Keratinocyte (primary cell): ENCODE results near the gene STARD3. TPM values are rescaled to one million over a fixed set of nuclear protein-coding genes. Genes with fewer than 3 reads are reported as not detected.
A peak's percentile ranks its signal among the peaks of the same experiment; 100 is the strongest.

Source experiments
- DNase-seq: peaks from one replicate; pipeline ENCODE4 v3.0.0-alpha.2; 2011; ENCODE audit warnings: low read depth, missing footprints, low spot score
- FAIRE-seq: peaks from 2 replicates; lab custom pipeline; 2011; peaks lifted over from hg19 to GRCh38; lab: Jason Lieb, UNC
- H2AFZ ChIP-seq: 2 replicates; pipeline ENCODE4 v1.6.0; 2012; ENCODE audit warnings: low read length, control low read depth, inconsistent platforms; ENCODE audit not compliant: control insufficient read depth
- H3K27ac ChIP-seq: 2 replicates; pipeline ENCODE4 v1.5.1; 2011; ENCODE audit warnings: low read length; ENCODE audit not compliant: control insufficient read depth, insufficient read depth
- H3K27me3 ChIP-seq: 3 replicates; pipeline ENCODE4 v1.6.0; 2011; ENCODE audit warnings: low read length; ENCODE audit not compliant: control insufficient read depth, insufficient read depth; ENCODE audit errors: extremely low read depth
- H3K36me3 ChIP-seq, 2 experiments: 2 replicates in 1 of 2; 3 replicates in 1 of 2; pipeline ENCODE4 v1.5.1; 2011; ENCODE audit warnings: low read length in 2 of 2, mild to moderate bottlenecking in 1 of 2; ENCODE audit not compliant: control insufficient read depth in 2 of 2, insufficient read depth in 2 of 2; ENCODE audit errors: extremely low read depth in 1 of 2
- H3K4me1 ChIP-seq: 3 replicates; pipeline ENCODE4 v1.5.1; 2011; ENCODE audit warnings: low read length; ENCODE audit not compliant: control insufficient read depth, insufficient read depth; ENCODE audit errors: extremely low read depth
- H3K4me2 ChIP-seq: 3 replicates; pipeline ENCODE4 v1.6.0; 2011; ENCODE audit warnings: low read depth, low read length; ENCODE audit not compliant: control insufficient read depth, insufficient read depth; ENCODE audit errors: extremely low read depth
- H3K4me3 ChIP-seq, 3 experiments: fragments of 200-600 bp in 1 of 3; sonication (generic) in 1 of 3; 2 replicates in 2 of 3; 3 replicates in 1 of 3; pipeline ENCODE4 v1.5.1; 2011 to 2016; ENCODE audit warnings: low read length in 3 of 3, mild to moderate bottlenecking in 3 of 3, control low read depth in 2 of 3, inconsistent platforms in 1 of 3, low read depth in 1 of 3, mixed read lengths in 1 of 3, mixed run types in 1 of 3, moderate library complexity in 1 of 3; ENCODE audit not compliant: control insufficient read depth in 2 of 3, insufficient read depth in 2 of 3; ENCODE audit errors: extremely low read depth in 1 of 3
- H3K79me2 ChIP-seq: 2 replicates; pipeline ENCODE4 v1.6.0; 2012; ENCODE audit warnings: low read length; ENCODE audit not compliant: control insufficient read depth, insufficient read depth
- H3K9ac ChIP-seq: 3 replicates; pipeline ENCODE4 v1.6.0; 2011; ENCODE audit warnings: low read length; ENCODE audit not compliant: control insufficient read depth, insufficient read depth; ENCODE audit errors: extremely low read depth
- H3K9me1 ChIP-seq: 3 replicates; pipeline ENCODE4 v1.6.0; 2011; ENCODE audit warnings: low read length; ENCODE audit not compliant: control insufficient read depth, insufficient read depth; ENCODE audit errors: extremely low read depth
- H3K9me3 ChIP-seq: 2 replicates; pipeline ENCODE4 v1.5.1; 2012; ENCODE audit warnings: low read depth, low read length; ENCODE audit not compliant: control insufficient read depth
- H4K20me1 ChIP-seq: 3 replicates; pipeline ENCODE4 v1.6.0; 2011; ENCODE audit warnings: low read length; ENCODE audit not compliant: control insufficient read depth, insufficient read depth; ENCODE audit errors: extremely low read depth
- EZH2 ChIP-seq: IDR thresholded peaks from one replicate; pipeline ENCODE4 v1.6.1; 2012; ENCODE audit warnings: inconsistent platforms, mild to moderate bottlenecking, low read length, moderate library complexity
- dilution Hi-C: fragments of 300-500 bp; cut with MboI; formaldehyde crosslinking; loops from one replicate; pipeline ENCODE4 v1.7.0; 2020; ENCODE audit warnings: low sequenced_read_pairs; ENCODE audit not compliant: extremely low pct_ligation_motif_present
- polyA plus RNA-seq, 5 experiments: library from polyadenylated mRNA; depleted of rRNA in 3 of 5; stranded (reverse) in 3 of 5; stranded (forward) in 1 of 5; unstranded in 1 of 5; fragments of >200 nt; gene quantifications; 1 replicate in 1 of 5; 2 replicates in 3 of 5; 3 replicates in 1 of 5; pipeline versions ENCODE4 v1.2.1 to v1.2.3, GENCODE V29; 2011 to 2012; ENCODE audit warnings: missing spikeins in 2 of 5, low read depth in 1 of 5, low replicate concordance in 1 of 5
- TF ChIP-seq, protein P1 (sequence below), 3 experiments: IDR thresholded peaks in 1 of 3; conservative IDR thresholded peaks in 1 of 3; optimal IDR thresholded peaks in 1 of 3; 2 replicates in 2 of 3; 3 replicates in 1 of 3; pipeline versions ENCODE3 to v1.5.1; 2011; ENCODE audit warnings: low read length in 3 of 3, mild to moderate bottlenecking in 3 of 3, moderate library complexity in 2 of 3, control low read depth in 1 of 3, inconsistent platforms in 1 of 3; ENCODE audit not compliant: insufficient read depth in 2 of 3; ENCODE audit errors: extremely low read depth in 1 of 3

STARD3 gene
- polyA plus RNA-seq, 1 donor (not counting 4 experiments of a cell fraction or from before 2014, with no cell fraction given), result 29.0 TPM

DNA sequence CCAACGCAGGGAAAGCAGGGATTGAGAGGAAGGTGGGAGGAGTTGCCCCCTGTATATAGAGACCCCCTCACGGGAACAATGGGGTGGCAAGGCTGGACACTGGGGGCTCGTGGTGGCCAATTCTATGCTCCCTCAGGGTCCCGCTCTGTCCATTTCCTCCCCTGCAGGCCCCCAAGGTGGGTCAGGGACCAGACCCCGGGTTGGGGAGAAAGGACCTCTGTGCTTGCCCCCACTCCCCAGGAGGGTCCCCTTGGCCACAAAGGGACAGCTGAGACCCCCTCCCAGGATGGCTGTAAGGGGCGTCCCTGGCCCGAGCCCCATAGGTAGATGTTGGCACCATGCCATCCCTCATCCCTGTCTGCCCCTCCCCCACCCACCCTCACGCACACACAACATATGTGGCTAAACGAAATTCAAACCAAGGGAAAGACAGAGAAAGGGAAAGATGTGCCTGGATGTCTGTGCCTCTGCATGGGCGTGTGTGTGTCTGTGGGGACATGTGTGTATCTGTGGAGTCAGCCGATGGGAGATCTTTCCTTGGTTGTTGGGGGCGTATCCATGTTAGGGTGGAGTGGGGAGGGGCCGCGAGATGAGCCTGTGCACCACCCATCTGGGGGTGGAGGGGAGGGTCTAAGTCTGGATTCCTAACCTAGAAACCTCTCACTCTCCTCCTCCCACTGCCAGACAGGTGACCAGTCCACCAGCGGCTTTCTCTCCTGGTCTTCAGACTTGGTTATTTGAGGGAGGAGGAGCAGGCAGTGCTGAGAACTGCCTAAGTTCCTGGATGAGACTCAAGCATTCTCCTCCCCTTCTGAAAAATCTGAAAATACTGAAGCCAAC lies 28.6 kb upstream of the STARD3 start:
- DNase-seq (no peak), FAIRE-seq (no peak)
- dilution Hi-C loops, result no loop called here
- peaks cover 2% of the 10 kb centered on the region for H4K20me1 ChIP-seq
- no peaks in the 10 kb centered on the region for H3K9me1 ChIP-seq
- no peaks in the 10 kb centered on the region for H3K9me3 ChIP-seq
- H3K36me3 ChIP-seq, result no peaks in the 10 kb centered on the region
- peaks cover 21% of the 10 kb centered on the region for H3K4me1 ChIP-seq
- H3K79me2 ChIP-seq, result no peaks in the 10 kb centered on the region
- no peak for TF ChIP-seq EZH2
- TF ChIP-seq, protein P1, sequence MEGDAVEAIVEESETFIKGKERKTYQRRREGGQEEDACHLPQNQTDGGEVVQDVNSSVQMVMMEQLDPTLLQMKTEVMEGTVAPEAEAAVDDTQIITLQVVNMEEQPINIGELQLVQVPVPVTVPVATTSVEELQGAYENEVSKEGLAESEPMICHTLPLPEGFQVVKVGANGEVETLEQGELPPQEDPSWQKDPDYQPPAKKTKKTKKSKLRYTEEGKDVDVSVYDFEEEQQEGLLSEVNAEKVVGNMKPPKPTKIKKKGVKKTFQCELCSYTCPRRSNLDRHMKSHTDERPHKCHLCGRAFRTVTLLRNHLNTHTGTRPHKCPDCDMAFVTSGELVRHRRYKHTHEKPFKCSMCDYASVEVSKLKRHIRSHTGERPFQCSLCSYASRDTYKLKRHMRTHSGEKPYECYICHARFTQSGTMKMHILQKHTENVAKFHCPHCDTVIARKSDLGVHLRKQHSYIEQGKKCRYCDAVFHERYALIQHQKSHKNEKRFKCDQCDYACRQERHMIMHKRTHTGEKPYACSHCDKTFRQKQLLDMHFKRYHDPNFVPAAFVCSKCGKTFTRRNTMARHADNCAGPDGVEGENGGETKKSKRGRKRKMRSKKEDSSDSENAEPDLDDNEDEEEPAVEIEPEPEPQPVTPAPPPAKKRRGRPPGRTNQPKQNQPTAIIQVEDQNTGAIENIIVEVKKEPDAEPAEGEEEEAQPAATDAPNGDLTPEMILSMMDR (optimal IDR thresholded peaks at IDR 0.05 in 1 of 3, IDR thresholded peaks at IDR 0.05 in 1 of 3, conservative IDR thresholded peaks at IDR 0.05 in 1 of 3; ENCODE audit: extremely low read depth in 1 of 3, insufficient read depth in 2 of 3, low read length in 3 of 3), result no peak
- no peak overlapping the region for H3K4me2 ChIP-seq
- H3K27ac ChIP-seq, result no peak overlapping the region
- H3K27me3 ChIP-seq, result peaks cover 74% of the 10 kb centered on the region
- H3K9ac ChIP-seq, result no peak overlapping the region
- no peak overlapping the region for H3K4me3 ChIP-seq
- no peak overlapping the region for H2AFZ ChIP-seq

DNA sequence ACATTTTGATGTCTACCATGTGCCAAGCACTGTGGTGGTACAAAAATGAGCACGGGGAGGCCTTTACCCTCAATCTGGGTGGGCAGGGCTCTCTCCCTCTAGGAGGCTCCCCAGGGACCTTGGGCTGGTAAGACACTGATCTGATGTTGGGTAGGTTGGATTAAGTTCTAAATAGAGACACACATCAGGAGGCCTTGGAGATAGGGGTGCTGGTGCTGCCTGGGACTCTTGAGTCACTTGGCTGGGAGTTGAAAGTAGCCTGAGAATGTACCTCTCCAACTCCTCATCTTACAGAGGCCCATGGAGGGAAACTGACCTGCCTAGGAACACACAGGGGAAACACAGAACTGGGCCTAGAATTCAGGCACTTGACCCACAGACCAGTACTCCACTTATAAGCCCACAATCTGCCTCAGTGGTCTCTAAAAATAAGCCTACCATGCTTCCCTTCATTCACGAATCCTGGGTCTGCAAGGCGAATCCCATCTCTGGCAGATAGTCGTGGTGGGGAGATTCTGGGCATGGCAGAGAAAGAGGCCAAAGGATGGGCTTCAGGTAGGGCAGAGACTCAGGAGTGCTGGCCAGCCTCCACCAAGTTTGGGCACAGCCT lies 27.4 kb upstream of the STARD3 start:
- Histone ChIP-seq H3K9ac (no peak overlapping the region), H3K9me3 (no peaks in the 10 kb centered on the region), H3K36me3 (no peaks in the 10 kb centered on the region), H3K4me1 (peaks cover 14% of the 10 kb centered on the region), H4K20me1 (peaks cover 2% of the 10 kb centered on the region), H3K27ac (no peak overlapping the region), H3K9me1 (no peaks in the 10 kb centered on the region), H3K4me2 (no peak overlapping the region), H3K79me2 (no peaks in the 10 kb centered on the region), H3K4me3 (no peak overlapping the region), H3K27me3 (peaks cover 70% of the 10 kb centered on the region), H2AFZ (no peak overlapping the region)
- DNase-seq (no peak), FAIRE-seq (peak; percentile 49)
- TF ChIP-seq EZH2, result no peak
- TF ChIP-seq, protein P1 (optimal IDR thresholded peaks at IDR 0.05 in 1 of 3, IDR thresholded peaks at IDR 0.05 in 1 of 3, conservative IDR thresholded peaks at IDR 0.05 in 1 of 3; ENCODE audit: extremely low read depth in 1 of 3, insufficient read depth in 2 of 3, low read length in 3 of 3), result no peak
- dilution Hi-C loops, result no loop called here
